ENCODE results near the gene RPL36.
"Not testable (repeated sequence)": the region's sequence is repeated elsewhere in the genome, so short reads cannot be mapped to it uniquely, and the experiment has no call there.

RPL36 gene

GRCh38 chr19:5681391-5682106 lies 8.5 kb upstream of the RPL36 start:
- Histone ChIP-seq H3K36me3 (ENCODE audit: control insufficient read depth, insufficient read depth, low read length) (no peaks in the 10 kb centered on the region), H3K27me3 (ENCODE audit: control insufficient read depth, insufficient read depth, low read length) (no peaks in the 10 kb centered on the region), H3K4me1 (ENCODE audit: control insufficient read depth, insufficient read depth, low read length) (0 out of 2 replicates have a peak, but pooled peaks cover 6% of the 10 kb centered on the region), H3K27ac (ENCODE audit: low read depth, low read length) (no peak overlapping the region), H3K9ac (ENCODE audit: low read depth, low read length) (no peak overlapping the region), H3K9me3 (ENCODE audit: control insufficient read depth, insufficient read depth, low read length) (no peaks in the 10 kb centered on the region), H3K4me3 (ENCODE audit: low read depth, low read length) (peak overlapping the region; percentile 97)

GRCh38 chr19:5682107-5682482 lies 8.0 kb upstream of the RPL36 start:
- H3K4me1 ChIP-seq (ENCODE audit: control insufficient read depth, insufficient read depth, low read length), result 0 out of 2 replicates have a peak, but pooled peaks cover 6% of the 10 kb centered on the region

DNA sequence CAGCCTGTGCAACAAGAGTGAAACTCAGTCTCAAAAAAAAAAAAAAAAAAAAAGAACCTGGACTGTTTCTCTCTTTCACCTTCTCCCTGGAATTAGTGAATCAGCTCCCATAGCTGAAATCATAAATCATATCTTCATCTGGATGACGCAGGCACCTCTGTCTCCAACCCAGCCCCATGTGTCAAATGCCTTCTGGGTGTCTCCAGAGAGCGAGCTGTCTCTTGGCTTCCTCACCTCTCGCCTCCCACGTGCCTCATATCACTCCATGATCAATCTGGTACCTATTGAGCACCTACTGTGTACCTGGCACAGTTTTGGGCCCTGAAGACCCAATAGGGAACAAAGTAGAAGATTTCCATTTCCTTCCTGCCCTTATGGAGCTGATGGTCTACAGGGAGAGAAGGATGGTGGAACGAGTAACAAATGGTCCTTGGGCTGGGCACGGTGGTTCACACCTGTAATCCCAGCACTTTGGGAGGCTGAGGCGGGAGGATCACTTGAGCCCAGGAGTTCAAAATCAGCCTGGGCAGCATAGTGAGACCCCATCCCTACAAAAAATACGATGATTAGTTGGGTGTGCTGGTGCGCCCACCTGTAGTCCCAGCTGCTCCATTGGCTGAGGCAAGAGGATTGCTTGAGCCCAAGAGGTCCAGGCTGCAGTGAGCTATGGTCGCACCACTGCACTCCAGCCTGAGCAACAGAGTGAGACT lies 6.8 kb upstream of the RPL36 start:
- H3K36me3 ChIP-seq (ENCODE audit: control insufficient read depth, insufficient read depth, low read length), result no peaks in the 10 kb centered on the region
- H3K9me3 ChIP-seq (ENCODE audit: control insufficient read depth, insufficient read depth, low read length), result no peaks in the 10 kb centered on the region
- H3K9ac ChIP-seq (ENCODE audit: low read depth, low read length), result no peak overlapping the region
- H3K4me1 ChIP-seq (ENCODE audit: control insufficient read depth, insufficient read depth, low read length), result 0 out of 2 replicates have a peak, but pooled peaks cover 6% of the 10 kb centered on the region
- H3K27ac ChIP-seq (ENCODE audit: low read depth, low read length), result no peak overlapping the region
- no peaks in the 10 kb centered on the region for H3K27me3 ChIP-seq (ENCODE audit: control insufficient read depth, insufficient read depth, low read length)
- no peak overlapping the region for H3K4me3 ChIP-seq (ENCODE audit: low read depth, low read length)

More at GRCh38 chr19:5682107-5682482, 8.0 kb upstream of the RPL36 start:
- no peak overlapping the region for H3K27ac ChIP-seq (ENCODE audit: low read depth, low read length)
- no peak overlapping the region for H3K9ac ChIP-seq (ENCODE audit: low read depth, low read length)
- no peaks in the 10 kb centered on the region for H3K27me3 ChIP-seq (ENCODE audit: control insufficient read depth, insufficient read depth, low read length)
- no peaks in the 10 kb centered on the region for H3K9me3 ChIP-seq (ENCODE audit: control insufficient read depth, insufficient read depth, low read length)
- H3K4me3 ChIP-seq (ENCODE audit: low read depth, low read length), result no peak overlapping the region
- no peaks in the 10 kb centered on the region for H3K36me3 ChIP-seq (ENCODE audit: control insufficient read depth, insufficient read depth, low read length)

DNA sequence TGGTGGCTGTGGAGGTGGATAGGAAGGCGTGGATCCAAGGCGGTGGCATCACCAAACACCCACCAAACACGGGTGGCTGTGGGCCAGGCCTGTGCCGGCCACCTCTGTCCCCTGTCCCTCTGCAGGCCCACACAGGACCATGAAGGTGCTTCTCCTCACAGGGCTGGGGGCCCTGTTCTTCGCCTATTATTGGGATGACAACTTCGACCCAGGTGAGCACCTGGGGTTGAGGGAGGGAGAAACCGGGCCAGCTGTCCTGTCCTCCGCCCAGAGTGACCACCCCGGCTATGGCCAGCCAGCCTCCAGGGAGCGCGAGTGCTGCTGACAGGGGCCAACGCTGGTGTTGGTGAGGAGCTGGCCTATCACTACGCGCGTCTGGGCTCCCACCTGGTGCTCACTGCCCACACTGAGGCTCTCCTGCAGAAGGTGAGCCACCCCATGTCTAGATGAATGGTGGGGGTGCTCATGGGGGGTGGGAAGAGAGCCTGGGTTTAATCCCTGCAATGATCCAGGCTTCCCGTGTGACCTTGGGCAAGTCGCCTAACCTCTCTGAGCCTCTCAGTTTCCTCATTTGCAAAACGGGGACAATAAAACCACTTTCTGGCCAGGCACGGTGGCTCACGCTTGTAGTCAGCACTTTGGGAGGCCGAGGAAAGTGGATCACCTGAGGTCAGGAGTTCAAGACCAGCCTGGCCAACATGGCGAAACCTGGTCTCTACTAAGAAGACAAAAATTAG lies 5.2 kb upstream of the RPL36 start:
- Histone ChIP-seq H3K27me3 (ENCODE audit: control insufficient read depth, insufficient read depth, low read length) (no peaks in the 10 kb centered on the region), H3K9me3 (ENCODE audit: control insufficient read depth, insufficient read depth, low read length) (no peaks in the 10 kb centered on the region), H3K27ac (ENCODE audit: low read depth, low read length) (no peak overlapping the region), H3K4me3 (ENCODE audit: low read depth, low read length) (no peak overlapping the region), H3K9ac (ENCODE audit: low read depth, low read length) (no peak overlapping the region), H3K36me3 (ENCODE audit: control insufficient read depth, insufficient read depth, low read length) (no peaks in the 10 kb centered on the region), H3K4me1 (ENCODE audit: control insufficient read depth, insufficient read depth, low read length) (0 out of 2 replicates have a peak, but pooled peaks cover 2% of the 10 kb centered on the region)

DNA sequence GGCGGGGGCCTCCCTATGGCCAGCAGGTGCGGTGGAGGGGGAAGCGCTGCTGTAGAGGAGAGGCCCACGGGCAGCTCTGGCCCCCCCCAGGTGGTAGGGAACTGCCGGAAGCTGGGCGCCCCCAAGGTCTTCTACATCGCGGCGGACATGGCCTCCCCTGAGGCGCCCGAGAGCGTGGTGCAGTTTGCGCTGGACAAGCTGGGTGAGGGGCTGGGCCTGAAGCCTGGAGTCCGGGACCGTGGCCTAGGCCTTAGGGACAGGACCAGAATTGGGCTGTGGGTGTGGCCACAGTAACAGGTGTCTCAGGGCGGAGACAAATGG lies 3.8 kb upstream of the RPL36 start:
- H3K9ac ChIP-seq (ENCODE audit: low read depth, low read length), result no peak overlapping the region
- H3K9me3 ChIP-seq (ENCODE audit: control insufficient read depth, insufficient read depth, low read length), result no peaks in the 10 kb centered on the region
- H3K27ac ChIP-seq (ENCODE audit: low read depth, low read length), result no peak overlapping the region
- H3K4me3 ChIP-seq (ENCODE audit: low read depth, low read length), result peak overlapping the region; percentile 74; the same call in 1 of the 2 replicates
- 0 out of 2 replicates have a peak, but pooled peaks cover 3% of the 10 kb centered on the region for H3K36me3 ChIP-seq (ENCODE audit: control insufficient read depth, insufficient read depth, low read length)
- H3K4me1 ChIP-seq (ENCODE audit: control insufficient read depth, insufficient read depth, low read length), result no peaks in the 10 kb centered on the region
- H3K27me3 ChIP-seq (ENCODE audit: control insufficient read depth, insufficient read depth, low read length), result no peaks in the 10 kb centered on the region

DNA sequence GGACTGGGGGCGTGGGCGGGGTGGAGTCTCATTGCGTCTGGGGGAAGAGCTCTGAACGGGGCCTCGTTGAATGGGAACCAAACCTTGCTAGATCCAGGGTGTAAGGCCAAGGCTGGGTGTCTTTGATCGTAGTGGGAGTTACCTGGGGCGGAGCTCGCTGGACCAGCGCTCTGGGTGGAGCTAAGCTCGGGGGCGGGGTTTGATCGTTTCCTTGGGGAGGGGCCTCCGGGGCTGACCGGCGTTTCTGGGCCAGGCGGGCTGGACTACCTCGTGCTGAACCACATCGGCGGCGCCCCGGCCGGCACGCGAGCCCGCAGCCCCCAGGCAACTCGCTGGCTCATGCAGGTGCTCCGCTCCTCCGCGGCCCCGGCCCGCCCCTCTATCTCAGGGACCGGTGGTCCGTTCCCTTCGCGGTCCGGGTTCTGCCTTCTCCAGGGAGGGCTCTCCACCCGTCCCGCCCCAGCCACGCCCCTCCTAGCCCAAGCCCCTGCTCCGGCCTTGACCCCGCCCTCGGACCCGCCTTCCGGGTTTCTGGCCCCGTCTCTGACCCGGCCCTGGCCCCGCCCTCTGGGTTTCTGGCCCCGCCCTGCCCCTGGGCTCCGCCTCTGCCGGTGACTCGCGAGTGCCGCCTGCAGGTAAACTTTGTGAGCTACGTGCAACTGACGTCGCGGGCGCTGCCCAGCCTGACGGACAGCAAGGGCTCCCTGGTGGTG lies 3.3 kb upstream of the RPL36 start:
- Histone ChIP-seq H3K4me1 (ENCODE audit: control insufficient read depth, insufficient read depth, low read length) (no peaks in the 10 kb centered on the region), H3K36me3 (ENCODE audit: control insufficient read depth, insufficient read depth, low read length) (peaks cover 8% of the 10 kb centered on the region), H3K9me3 (ENCODE audit: control insufficient read depth, insufficient read depth, low read length) (no peaks in the 10 kb centered on the region), H3K4me3 (ENCODE audit: low read depth, low read length) (peak overlapping the region; percentile 74), H3K9ac (ENCODE audit: low read depth, low read length) (no peak overlapping the region), H3K27me3 (ENCODE audit: control insufficient read depth, insufficient read depth, low read length) (no peaks in the 10 kb centered on the region), H3K27ac (ENCODE audit: low read depth, low read length) (peak overlapping the region; percentile 74)

- no peaks in the 10 kb centered on the region for H3K27me3 ChIP-seq (ENCODE audit: control insufficient read depth, insufficient read depth, low read length)
- H3K4me1 ChIP-seq (ENCODE audit: control insufficient read depth, insufficient read depth, low read length), result no peaks in the 10 kb centered on the region
- peaks cover 16% of the 10 kb centered on the region for H3K36me3 ChIP-seq (ENCODE audit: control insufficient read depth, insufficient read depth, low read length)
- no peak overlapping the region for H3K27ac ChIP-seq (ENCODE audit: low read depth, low read length)
- no peak overlapping the region for H3K9ac ChIP-seq (ENCODE audit: low read depth, low read length)
- no peaks in the 10 kb centered on the region for H3K9me3 ChIP-seq (ENCODE audit: control insufficient read depth, insufficient read depth, low read length)
- peak overlapping the region; percentile 35; the same call in 1 of the 2 replicates for H3K4me3 ChIP-seq (ENCODE audit: low read depth, low read length)
These were observed 2.5 kb upstream of the RPL36 start for GRCh38 chr19:5687360-5688198.

GRCh38 chr19:5688262-5688881 lies 1.7 kb upstream of the RPL36 start:
- H3K9me3 ChIP-seq (ENCODE audit: control insufficient read depth, insufficient read depth, low read length); H3K27ac ChIP-seq (ENCODE audit: low read depth, low read length); H3K9ac ChIP-seq (ENCODE audit: low read depth, low read length); H3K4me1 ChIP-seq (ENCODE audit: control insufficient read depth, insufficient read depth, low read length); H3K27me3 ChIP-seq (ENCODE audit: control insufficient read depth, insufficient read depth, low read length); H3K4me3 ChIP-seq (ENCODE audit: low read depth, low read length): not testable (repeated sequence)
- peaks cover 24% of the 10 kb centered on the region for H3K36me3 ChIP-seq (ENCODE audit: control insufficient read depth, insufficient read depth, low read length)

- Histone ChIP-seq H3K4me3 (ENCODE audit: low read depth, low read length) (peak overlapping the region; percentile 94), H3K27me3 (ENCODE audit: control insufficient read depth, insufficient read depth, low read length) (no peaks in the 10 kb centered on the region), H3K9ac (ENCODE audit: low read depth, low read length) (peak overlapping the region; percentile 98), H3K4me1 (ENCODE audit: control insufficient read depth, insufficient read depth, low read length) (no peaks in the 10 kb centered on the region), H3K36me3 (ENCODE audit: control insufficient read depth, insufficient read depth, low read length) (peaks cover 52% of the 10 kb centered on the region), H3K27ac (ENCODE audit: low read depth, low read length) (peak overlapping the region; percentile 96), H3K9me3 (ENCODE audit: control insufficient read depth, insufficient read depth, low read length) (no peaks in the 10 kb centered on the region)
These were observed 1.1 kb downstream of the RPL36 start for GRCh38 chr19:5690955-5691821.
